HG03175 (cell line): ENCODE measurements around the gene TSSK3.
"Not testable (repeated sequence)": the region's sequence is repeated elsewhere in the genome, so short reads cannot be mapped to it uniquely, and the experiment has no call there.

Source experiments
- ATAC-seq: cut with Tn5 transposase; IDR thresholded peaks from one replicate; pipeline ENCODE4 v1.9.1; 2021; ENCODE audit warnings: mild to moderate bottlenecking, moderate library complexity; ENCODE audit not compliant: unreplicated experiment

The TSSK3 gene

DNA sequence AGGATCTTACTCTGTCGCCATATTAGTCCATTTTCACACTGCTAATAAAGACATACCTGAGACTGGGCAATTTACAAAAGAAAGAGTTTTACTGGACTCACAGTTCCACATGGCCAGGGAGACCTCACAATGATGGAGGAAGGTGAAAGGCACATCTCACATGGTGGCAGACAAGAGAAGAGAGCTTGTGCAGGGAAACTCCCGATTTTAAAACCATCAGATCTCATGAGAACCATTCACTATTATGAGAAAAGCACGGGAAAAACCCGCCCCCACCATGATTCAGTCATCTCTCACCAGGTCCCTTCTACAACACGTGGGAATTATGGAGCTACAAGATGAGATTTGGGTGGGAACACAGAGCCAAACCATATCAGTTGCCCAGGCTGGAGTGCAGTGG lies 34.2 kb downstream of the TSSK3 start:
- not testable (repeated sequence) for ATAC-seq

DNA sequence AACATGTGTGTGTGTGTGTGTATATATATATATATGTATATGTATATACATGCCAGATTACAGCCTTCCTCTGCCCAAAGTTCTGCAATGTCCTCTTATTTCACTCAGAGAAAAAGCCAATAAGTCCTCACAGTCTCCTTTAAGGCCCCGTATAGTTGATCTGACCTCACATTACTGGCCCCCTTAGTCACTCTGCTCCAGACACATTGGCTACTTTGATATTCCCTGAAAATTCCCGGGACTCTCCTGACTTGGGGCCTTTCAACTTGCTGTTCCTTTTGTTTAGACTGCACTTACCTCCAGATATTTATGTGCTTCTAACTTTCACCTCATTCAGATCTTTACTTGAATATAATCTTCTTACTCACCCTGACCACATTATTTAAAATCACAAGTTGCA lies 36.1 kb downstream of the TSSK3 start:
- no peak for ATAC-seq

DNA sequence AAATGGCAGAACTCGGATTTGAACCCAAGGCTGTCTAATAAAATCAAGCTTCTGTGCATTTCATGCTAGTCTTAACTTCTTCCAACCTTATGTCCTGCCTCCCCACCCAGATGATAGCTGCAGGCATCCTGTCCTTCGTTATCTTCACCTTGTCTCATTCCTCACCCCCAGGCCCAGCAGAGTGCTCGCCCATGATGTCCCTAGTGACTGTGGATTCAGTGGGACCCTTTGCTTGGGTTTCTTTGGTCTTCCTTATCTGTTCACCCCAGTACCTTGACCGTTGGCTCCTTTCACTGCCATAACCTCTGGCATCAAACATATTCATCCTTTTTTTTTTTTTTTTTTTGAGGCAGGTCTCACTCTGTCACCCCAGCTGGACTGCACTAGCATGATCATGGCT lies 37.5 kb downstream of the TSSK3 start:
- no peak for ATAC-seq

DNA sequence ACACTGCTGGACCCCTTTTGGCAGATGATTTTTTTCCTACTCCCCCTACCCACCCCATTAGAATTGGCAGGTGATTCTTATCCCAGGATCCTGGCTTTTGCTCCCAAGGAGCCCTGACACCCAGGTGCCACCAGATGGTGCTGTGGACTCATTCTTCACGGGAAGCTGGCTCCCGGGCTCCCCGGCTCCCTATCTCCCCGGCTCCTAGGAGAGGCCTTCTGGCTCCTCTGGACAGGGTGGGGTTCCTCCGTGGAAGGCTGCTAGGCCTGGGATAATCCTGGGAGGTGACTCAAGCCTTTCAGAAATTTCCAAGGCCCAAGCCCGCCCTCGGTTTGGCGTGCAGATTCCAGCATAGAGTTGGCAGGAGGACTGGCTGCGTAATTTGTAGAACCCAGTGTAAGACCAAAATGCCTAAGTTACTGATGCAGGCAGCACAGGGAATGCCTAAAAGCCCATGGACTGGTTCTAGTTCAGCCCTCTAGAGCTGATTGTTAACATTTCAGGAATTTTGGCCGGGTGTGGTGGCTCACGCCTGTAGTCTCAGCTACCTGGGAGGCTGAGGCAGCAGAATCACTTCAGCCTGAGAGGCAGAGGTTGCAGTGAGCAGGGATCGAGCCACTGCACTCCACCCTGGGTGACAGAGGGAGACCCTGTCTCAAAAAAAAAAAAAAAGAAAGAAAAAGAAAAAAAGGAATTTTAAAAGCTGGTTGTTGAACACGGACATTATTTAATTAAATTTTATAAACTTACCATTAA lies 38.7 kb downstream of the TSSK3 start:
- ATAC-seq: no peak

DNA sequence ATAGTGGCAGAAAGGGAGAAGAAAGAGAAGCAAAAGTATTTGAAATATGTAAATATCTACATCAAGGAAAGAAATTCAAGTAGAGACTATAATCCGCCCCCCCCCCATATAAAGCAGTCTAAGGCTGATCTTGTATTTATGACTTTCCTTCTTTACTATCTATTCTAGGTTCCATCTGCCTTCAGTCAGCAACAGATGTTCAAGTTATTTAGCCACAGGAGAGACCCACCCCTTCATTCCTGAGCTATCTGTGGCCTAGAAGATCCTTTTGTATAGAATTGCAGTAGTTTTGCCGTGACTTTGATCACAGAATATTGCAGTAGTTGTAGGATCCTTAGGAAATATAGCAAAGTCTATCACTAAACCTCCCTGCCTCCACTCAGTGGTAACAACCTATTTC lies 42.6 kb downstream of the TSSK3 start:
- no peak for ATAC-seq

DNA sequence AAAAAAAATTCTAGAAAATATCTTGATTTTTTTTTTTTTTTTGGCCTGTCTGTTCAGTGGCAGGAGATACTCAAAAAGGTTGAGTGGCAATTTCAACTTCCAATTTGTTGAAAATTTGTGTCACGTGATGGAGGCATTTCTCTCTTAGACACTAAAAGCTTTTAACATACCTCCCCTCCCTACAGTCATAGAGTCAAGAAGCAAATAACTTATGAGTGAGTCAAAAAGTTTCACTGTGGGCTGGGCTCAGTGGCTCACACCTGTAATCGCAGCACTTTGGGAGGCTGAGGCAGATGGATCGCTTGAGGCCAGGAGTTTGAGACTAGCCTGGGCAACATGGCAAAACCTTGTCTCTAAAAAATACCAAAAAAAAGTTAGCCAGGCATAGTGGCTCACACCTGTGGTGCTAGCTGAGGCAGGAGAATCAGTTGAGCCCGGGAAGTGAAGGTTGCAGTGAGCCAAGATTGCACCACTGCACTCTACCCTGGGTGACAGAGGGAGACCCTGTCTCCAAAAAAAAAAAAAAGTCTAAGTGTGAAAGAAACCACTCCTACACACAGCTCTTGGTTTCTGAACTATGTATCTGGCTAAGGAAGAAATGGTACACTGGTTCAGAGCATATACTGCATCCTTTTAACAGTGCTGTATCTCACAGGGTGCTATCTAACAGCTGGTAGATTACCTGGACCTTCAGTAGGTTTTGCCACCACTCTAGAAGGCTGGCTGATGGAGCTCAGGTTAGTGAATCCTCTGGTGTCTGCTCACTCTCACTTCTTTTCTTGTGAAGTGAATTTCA lies 43.5 kb downstream of the TSSK3 start:
- no peak for ATAC-seq

DNA sequence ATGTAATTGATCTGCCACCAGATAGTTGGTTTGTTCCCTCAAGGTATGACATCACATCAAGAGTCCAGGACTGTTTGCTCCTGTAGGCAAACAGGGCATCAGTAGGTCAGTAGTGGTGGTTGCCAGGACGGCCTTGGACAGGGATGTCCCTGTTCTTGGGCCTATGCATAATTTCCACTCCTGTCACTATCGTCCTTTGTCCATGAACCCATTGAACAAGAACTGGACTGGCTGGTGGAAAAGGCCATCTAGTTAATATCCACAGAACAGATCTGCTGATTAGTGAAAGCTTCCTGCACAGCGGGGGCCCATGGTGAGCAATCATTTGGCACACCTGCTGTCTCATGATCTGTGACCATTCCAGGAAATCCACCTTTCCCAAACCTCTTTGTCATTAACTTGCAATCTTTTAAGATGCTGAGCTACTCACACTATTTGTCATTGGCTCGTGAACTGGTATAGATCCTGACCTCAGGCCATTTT lies 44.3 kb downstream of the TSSK3 start:
- ATAC-seq: no peak

DNA sequence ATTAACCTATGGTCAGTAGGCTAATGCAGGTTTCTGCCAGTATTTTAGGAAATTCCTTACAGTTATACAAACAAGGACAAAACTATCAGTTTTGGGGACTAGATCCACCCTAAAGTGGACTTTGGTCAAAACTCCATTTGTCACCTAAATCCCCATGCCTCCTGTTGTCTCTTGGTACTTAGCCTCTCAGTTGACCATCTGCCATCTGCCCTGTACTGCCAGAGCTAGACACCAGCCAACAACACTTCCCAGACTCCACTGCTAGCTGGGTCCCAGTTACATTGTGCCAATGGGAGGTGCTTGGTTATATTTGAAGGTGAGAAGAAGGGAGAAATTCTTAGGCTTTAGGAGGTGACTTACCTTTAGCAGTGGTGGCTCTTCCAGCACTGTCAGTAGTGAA lies 48.9 kb downstream of the TSSK3 start:
- ATAC-seq: no peak

DNA sequence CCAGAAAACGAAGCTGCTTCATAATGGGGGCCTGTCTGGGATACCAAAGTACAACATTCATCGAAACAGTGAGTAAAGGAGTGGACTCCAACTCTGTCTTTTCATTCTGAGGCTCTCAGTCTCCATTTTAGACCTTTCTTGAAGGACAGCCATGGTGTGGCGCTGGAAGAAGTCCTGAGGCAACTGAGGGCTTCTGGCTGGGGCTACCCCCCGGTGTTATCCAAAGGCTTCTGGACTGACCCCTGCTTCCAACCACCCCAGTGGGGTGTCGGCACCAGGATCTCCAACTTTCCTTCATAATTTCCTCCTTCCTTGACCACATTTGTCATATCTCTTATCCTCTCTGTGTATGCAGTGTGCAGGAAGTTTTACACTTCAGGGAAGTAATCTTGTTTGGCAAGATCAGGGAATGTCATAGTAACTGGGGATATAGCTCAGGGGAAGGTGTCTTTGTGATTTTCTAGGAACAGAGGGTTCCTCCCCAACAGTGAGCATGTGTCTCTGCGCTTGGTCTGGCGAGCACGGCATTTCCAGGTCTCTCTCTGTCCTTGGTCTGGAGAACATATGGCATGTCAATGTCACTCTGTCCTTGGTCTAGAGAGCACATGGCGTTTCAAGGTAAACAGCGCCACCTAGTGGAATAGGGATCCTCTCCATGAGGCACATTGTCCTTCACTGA lies 51.3 kb downstream of the TSSK3 start:
- ATAC-seq: no peak
